Cardiac muscle cell (in vitro differentiated cells and primary cell): ENCODE data around the gene AURKA. TPM values are rescaled to one million over a fixed set of nuclear protein-coding genes. Genes with fewer than 3 reads are reported as not detected.
A peak's percentile ranks its signal among the peaks of the same experiment; 100 is the strongest.

Experiments used
- DNase-seq, 2 donors: peaks; one replicate each; pipeline versions ENCODE4 v3.0.0 to v3.0.0-alpha.2; 2010 to 2017; ENCODE audit warnings: low read depth in 1 of 2, low spot score in 1 of 2
- H3K27ac ChIP-seq: fragments of 200-600 bp; sonication (generic); 2 replicates; pipeline ENCODE4 v1.5.1; 2016
- H3K27me3 ChIP-seq: fragments of 200-600 bp; sonication (generic); 2 replicates; pipeline ENCODE4 v1.6.0; 2016; ENCODE audit warnings: control low read depth
- H3K36me3 ChIP-seq: fragments of 200-600 bp; sonication (generic); 2 replicates; pipeline ENCODE4 v1.5.1; 2016; ENCODE audit warnings: control low read depth
- H3K4me1 ChIP-seq: fragments of 200-600 bp; sonication (generic); 2 replicates; pipeline ENCODE4 v1.8.1; 2017; ENCODE audit warnings: low read depth, mild to moderate bottlenecking, mixed run types
- H3K4me3 ChIP-seq: fragments of 200-600 bp; sonication (generic); 2 replicates; pipeline ENCODE4 v1.5.1; 2016; ENCODE audit warnings: mild to moderate bottlenecking
- H3K9me3 ChIP-seq: fragments of 200-600 bp; sonication (generic); 2 replicates; pipeline ENCODE4 v1.5.1; 2017; ENCODE audit warnings: low read depth, mild to moderate bottlenecking, control low read depth
- polyA plus RNA-seq: library from polyadenylated mRNA; unstranded; fragments of >200 nt; fragmentation: Nextera tagmentation; extraction: Ambion mirVana; gene quantifications from 2 replicates; pipeline ENCODE4 v1.2.1, GENCODE V29; 2016
- total RNA-seq: library from RNA; depleted of rRNA; stranded (reverse); fragments of >200 nt; gene quantifications from 2 replicates; pipeline ENCODE4 v1.2.3, GENCODE V29; 2016
- TF ChIP-seq, protein P1 (sequence below): IDR thresholded peaks from 2 replicates; pipeline ENCODE4 v1.5.1; 2012; ENCODE audit warnings: low read depth, mild to moderate bottlenecking, low read length

AURKA gene
- total RNA-seq (16.1 and 58.2 TPM in 2 replicates), polyA plus RNA-seq (28.8 and 97.3 TPM in 2 replicates)

DNA sequence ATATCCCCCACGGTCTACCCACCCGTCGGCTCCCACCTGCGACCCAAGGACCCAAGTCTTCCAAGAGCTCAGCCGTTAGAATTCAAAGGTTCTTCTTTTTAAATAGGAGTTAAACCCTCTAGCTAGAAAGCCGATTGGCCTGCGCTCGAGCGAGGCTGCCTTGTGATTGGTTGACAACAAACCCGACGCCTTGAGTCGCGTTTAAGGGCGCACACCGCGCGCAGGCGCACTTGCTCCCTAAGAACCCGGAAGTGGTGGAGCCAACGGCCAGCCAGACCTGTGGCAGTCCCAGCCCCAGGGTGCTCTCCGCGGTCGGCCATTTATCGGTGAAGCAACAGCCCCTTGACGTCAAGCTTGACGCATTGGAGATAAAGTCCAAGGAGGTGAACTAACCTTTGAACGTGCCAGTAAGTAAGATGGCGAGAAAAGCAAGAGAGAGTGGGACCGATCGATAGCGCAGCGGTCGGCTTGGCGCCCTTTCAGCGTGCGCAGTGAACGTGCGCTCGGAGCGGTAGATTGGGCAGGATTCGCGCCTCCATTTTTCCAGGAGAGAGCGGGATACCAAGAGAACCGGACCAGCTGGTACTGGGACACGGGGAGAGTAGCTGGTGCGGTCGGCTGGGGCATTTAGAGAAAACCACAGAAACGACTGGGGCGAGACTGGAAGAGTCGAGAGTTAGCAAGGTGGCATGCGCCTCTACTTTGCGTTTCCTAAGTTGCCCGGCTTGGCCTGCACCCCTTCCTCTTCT lies at the start of gene AURKA, which contains the start of gene CSTF1:
AURKA (minus strand) TSS at position 84 of the 749 bp plus-strand sequence. CDS start 4,018 bp downstream, outside the sequence.
CSTF1 (plus strand) TSS at position 514 of the 749 bp plus-strand sequence. CDS start 2,908 bp downstream, outside the sequence.
- Histone ChIP-seq H3K4me3 (peak within 1 kb of the TSS; percentile 62), H3K27ac (peak within 1 kb of the TSS; percentile 82), H3K4me1 (peaks cover 13% of the 10 kb centered on the region), H3K36me3 (peaks cover 19% of the 10 kb centered on the region), H3K27me3 (no peaks in the 10 kb centered on the region), H3K9me3 (no peaks in the 10 kb centered on the region)
- TF ChIP-seq, protein P1, sequence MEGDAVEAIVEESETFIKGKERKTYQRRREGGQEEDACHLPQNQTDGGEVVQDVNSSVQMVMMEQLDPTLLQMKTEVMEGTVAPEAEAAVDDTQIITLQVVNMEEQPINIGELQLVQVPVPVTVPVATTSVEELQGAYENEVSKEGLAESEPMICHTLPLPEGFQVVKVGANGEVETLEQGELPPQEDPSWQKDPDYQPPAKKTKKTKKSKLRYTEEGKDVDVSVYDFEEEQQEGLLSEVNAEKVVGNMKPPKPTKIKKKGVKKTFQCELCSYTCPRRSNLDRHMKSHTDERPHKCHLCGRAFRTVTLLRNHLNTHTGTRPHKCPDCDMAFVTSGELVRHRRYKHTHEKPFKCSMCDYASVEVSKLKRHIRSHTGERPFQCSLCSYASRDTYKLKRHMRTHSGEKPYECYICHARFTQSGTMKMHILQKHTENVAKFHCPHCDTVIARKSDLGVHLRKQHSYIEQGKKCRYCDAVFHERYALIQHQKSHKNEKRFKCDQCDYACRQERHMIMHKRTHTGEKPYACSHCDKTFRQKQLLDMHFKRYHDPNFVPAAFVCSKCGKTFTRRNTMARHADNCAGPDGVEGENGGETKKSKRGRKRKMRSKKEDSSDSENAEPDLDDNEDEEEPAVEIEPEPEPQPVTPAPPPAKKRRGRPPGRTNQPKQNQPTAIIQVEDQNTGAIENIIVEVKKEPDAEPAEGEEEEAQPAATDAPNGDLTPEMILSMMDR, result no peak
- DNase-seq, result peak; percentile 99 to 100

DNA sequence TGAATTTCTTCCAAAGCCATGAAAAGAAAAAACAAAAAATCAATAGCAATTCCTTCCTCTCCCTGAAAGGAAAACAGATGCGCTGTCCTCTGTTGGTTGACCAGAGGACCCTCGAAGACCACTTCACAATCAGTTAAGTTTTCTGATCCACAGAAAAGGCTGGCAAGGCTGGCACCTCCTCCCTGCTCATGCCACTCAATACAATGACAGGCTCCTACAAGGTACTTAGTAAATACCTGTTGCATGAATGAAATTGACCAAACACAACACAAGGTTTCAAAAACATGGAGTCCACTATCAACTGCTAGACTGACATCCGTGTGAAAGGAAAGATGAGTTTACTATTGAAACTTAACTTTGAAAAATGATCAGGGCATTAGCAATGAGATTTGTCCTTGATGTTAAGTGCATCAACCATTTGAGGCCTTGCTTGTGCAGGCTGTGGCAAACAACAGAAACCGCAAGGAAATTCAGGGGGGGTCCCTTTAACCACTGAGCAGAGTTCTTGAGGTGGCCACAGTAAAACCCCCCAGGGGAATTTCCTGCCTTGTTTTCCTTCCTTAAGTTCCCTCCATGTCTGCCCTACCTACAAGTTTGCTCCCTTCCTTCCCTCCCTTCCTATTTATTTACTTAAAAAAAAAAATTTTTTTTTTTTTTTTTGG lies 48.5 kb upstream of the AURKA start:
- Histone ChIP-seq H3K4me3 (no peak overlapping the region), H3K36me3 (no peaks in the 10 kb centered on the region), H3K27me3 (no peaks in the 10 kb centered on the region), H3K4me1 (no peaks in the 10 kb centered on the region), H3K9me3 (no peaks in the 10 kb centered on the region), H3K27ac (no peak overlapping the region)
- DNase-seq, result no peak
- TF ChIP-seq, protein P1, result no peak

DNA sequence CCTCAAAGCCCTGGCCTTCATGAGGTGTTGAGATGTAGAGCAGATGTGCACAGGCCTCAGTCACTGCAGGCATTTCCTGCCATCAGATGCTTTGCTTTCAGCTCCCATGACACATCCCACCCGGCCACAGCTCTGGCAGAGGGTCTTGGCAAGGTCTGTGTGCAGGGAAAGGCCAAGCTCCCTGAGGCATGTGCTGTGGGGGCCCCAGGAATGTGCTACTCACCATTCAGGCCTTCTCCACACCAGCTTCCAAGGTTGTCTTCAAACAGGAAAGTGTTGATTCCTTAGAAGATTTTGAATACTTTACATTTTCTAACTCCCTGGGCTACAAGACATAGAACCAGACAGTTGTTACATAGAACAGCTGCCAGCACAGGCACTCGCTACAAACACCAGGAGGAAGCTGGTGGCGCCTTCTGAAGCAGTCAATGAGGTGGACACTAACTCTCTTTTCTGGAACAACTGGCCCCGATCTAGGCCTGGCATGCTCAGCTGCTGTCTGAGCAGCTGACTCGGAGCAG lies 47.8 kb upstream of the AURKA start:
- Histone ChIP-seq H3K27me3 (no peaks in the 10 kb centered on the region), H3K9me3 (no peaks in the 10 kb centered on the region), H3K36me3 (no peaks in the 10 kb centered on the region), H3K4me1 (no peaks in the 10 kb centered on the region), H3K27ac (no peak overlapping the region), H3K4me3 (no peak overlapping the region)
- TF ChIP-seq, protein P1, result no peak
- DNase-seq, result peak in 1 of 2 donors; percentile 99

DNA sequence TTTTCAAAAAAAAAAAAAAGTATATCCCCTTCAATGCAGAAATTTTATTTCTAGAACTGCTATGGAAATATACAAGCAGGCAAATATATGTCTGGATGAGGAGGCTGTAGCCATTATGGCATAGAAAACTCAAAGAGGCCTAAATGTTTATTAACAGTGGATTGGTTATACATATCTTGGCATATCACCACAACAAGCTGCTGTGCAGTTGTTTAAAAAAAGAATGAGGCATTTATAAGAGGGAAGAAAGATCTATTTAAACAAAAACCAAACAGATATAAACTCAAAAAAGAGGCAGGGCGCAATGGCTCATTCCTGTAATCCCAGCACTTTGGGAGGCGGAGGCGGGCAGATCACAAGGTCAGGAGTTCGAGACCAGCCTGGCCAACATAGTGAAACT lies 46.3 kb upstream of the AURKA start:
- no peaks in the 10 kb centered on the region for H3K4me1 ChIP-seq
- H3K4me3 ChIP-seq, result no peak overlapping the region
- no peak overlapping the region for H3K27ac ChIP-seq
- H3K36me3 ChIP-seq, result no peaks in the 10 kb centered on the region
- no peaks in the 10 kb centered on the region for H3K9me3 ChIP-seq
- TF ChIP-seq, protein P1, result no peak
- no peak for DNase-seq
- H3K27me3 ChIP-seq, result no peaks in the 10 kb centered on the region

DNA sequence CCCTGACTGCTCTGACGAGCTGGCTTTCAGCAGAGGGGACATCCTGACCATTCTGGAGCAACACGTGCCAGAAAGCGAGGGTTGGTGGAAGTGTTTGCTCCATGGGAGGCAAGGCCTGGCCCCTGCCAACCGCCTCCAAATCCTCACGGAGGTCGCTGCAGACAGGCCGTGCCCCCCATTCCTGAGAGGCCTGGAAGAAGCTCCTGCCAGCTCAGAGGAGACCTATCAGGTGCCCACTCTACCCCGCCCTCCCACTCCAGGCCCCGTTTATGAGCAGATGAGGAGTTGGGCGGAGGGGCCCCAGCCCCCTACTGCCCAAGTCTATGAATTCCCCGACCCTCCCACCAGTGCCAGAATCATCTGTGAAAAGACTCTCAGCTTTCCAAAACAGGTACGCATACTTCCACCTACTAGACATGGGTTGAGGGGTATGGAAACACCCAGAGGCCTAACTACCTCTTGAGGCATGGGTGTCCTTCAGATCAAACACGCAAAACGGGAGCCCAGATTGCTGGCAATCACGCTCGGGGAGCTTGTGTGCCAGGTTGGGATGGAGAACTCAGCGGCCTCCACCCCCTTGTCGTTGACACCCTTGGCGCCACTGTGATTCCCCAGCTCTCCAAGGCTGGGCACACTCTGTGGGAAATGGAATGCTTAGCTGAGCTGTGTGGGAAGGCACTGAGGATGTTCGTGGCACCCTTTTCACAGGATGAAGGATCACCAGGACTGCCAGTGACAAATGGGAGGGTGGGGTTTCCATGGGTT lies 45.4 kb upstream of the AURKA start:
- no peak for DNase-seq
- Histone ChIP-seq H3K27ac (no peak overlapping the region), H3K36me3 (no peaks in the 10 kb centered on the region), H3K9me3 (no peaks in the 10 kb centered on the region), H3K27me3 (no peaks in the 10 kb centered on the region), H3K4me1 (no peaks in the 10 kb centered on the region), H3K4me3 (no peak overlapping the region)
- TF ChIP-seq, protein P1, result no peak
